K562 (cell line): ENCODE results near the gene EPHB1.

Source experiments
- ATF4 ChIP-seq: fragments of 450-650 bp; formaldehyde crosslinking; IDR thresholded peaks from 2 replicates; pipeline ENCODE4 v1.4.0; 2022; ENCODE audit warnings: mild to moderate bottlenecking, moderate library complexity
- CTCF ChIP-seq, 3 experiments: IDR thresholded peaks in 2 of 3; conservative IDR thresholded peaks in 1 of 3; 2 replicates each; pipeline ENCODE4 v1.5.1; 2011 to 2012; ENCODE audit warnings: low read length in 3 of 3, mild to moderate bottlenecking in 3 of 3, control low read depth in 2 of 3, improper control_type of control experiment in 1 of 3, inconsistent platforms in 1 of 3, low read depth in 1 of 3, mixed read lengths in 1 of 3, moderate library complexity in 1 of 3; ENCODE audit not compliant: insufficient read depth in 2 of 3
- ESRRA ChIP-seq: fragments of 450-650 bp; IDR thresholded peaks from 2 replicates; pipeline ENCODE4 v1.6.1; 2014; ENCODE audit warnings: low read depth, mild to moderate bottlenecking, moderate library complexity, borderline replicate concordance
- HNRNPLL ChIP-seq: fragments of 200-400 bp; formaldehyde crosslinking; IDR thresholded peaks from 2 replicates; pipeline ENCODE4 v1.6.1; 2017; ENCODE audit warnings: low read length, low read depth, mild to moderate bottlenecking; ENCODE audit not compliant: poor library complexity, severe bottlenecking
- MLLT1 ChIP-seq, 2 experiments: fragments of 450-650 bp; IDR thresholded peaks; 2 replicates each; pipeline ENCODE4 v1.6.1; 2016
- PTRF ChIP-seq: fragments of 450-650 bp; IDR thresholded peaks from 2 replicates; pipeline ENCODE4 v1.6.1; 2016; ENCODE audit warnings: mild to moderate bottlenecking, missing genetic modification characterization, missing compliant biosample characterization
- SIN3B ChIP-seq: fragments of 450-650 bp; IDR thresholded peaks from 2 replicates; pipeline ENCODE4 v1.6.1; 2017; ENCODE audit warnings: low read depth, mild to moderate bottlenecking, moderate library complexity
- ZNF124 ChIP-seq: sonication (generic); formaldehyde crosslinking; IDR thresholded peaks from 2 replicates; pipeline ENCODE4 v1.8.1; 2022; ENCODE audit warnings: missing genetic modification reagents

- TF ChIP-seq HNRNPLL (no peak), MLLT1 (IDR thresholded peaks at IDR 0.05) (no peak), ESRRA (no peak), PTRF (tag) (no peak), CTCF (IDR thresholded peaks at IDR 0.05 in 2 of 3, conservative IDR thresholded peaks at IDR 0.05 in 1 of 3; ENCODE audit: insufficient read depth in 2 of 3, low read depth in 1 of 3, low read length in 3 of 3) (no peak), ZNF124 (CRISPR knock-in tag) (no peak), SIN3B (no peak), ATF4 (CRISPR knock-in tag) (no peak)
These were observed 509.3 kb downstream of the EPHB1 start for GRCh38 chr3:135304378-135304777.
